Activated T-cell treated with anti-CD3 and anti-CD28 coated beads, Interleukin-2, amount 50 U/mL, for 1 hour (primary cell): Measurements from ENCODE around the gene ZNF223.

Experiments used
- DNase-seq: peaks from one replicate; pipeline ENCODE4 v3.0.0-alpha.2; 2020

Gene ZNF223

DNA sequence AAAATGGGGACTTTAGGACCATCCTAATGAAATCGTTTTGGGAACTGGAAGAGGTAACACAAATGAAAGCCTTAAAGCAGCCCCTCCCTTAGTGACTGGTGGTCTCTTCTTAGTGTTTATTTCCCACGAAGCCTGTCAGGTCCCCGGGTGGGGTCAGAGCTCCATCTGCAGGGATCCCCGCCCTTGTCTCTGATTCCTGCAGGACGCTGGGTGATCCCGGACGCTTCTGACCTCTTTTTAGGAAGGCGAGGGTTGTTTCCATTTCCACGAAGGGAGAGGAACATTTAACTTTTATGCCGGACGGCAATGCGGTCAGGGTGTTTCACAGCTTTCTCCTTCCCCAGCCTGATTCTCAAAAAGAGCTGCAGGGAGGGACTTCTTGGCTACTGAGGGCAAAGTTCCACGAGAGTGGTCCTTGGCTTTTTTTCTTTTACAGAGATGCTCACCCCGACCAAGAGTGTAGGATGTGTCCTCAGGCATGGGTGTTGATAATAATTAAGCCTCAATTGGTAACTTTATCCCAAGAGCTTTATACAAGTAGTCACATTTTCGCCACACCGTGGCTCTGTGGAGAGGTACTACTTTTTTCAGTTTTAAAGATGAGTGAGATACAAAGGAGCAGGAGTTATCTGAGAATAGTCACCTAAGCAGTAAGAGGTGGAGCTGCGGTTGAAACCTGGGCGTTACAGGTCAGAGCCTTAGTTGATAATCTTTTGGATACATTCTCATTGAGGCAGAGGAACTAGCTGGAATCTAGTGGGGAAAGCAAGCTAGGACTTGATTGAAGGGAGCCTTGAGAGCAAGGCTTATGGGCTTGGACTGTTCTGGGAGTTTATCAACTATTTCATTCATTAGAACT, 20.9 kb downstream of the ZNF223 start:
- no peak for DNase-seq

DNA sequence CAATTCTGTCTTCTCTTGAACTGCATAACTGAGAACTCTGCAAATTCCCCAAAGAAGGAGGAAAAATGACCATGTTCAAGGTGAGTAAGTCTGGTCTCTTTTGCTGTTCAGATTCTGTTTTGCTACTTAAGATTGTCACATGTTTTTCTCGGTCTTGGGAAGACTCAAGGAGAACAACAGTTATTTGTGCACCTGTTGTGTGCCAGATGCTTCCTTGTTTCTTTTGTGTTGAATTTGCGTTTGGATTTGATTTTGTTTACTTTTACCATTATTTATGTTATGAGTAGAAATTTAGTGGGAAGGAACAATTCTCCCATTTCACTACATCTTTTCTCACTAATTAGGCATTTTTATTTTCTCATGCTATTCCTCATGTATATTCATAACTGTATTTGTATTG, 24.5 kb downstream of the ZNF223 start:
- no peak for DNase-seq

DNA sequence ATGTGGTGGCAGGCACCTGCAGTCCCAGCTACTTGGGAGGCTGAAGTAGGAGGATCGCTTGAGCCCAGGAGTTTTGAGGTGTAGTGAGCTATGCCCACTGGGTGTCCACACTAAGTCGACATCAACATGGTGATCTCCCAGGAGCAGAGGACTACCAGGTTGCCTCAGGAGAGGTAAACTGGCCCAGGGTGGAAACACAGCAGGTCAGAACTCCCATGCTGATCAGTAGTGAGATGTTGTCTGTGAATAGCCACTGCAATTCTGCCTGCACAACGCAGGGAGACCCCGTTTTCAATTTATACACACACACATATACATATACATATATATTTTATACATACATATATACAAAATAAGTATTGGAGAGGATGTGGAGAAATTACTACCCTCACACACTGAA, 40.3 kb downstream of the ZNF223 start:
- no peak for DNase-seq

DNA sequence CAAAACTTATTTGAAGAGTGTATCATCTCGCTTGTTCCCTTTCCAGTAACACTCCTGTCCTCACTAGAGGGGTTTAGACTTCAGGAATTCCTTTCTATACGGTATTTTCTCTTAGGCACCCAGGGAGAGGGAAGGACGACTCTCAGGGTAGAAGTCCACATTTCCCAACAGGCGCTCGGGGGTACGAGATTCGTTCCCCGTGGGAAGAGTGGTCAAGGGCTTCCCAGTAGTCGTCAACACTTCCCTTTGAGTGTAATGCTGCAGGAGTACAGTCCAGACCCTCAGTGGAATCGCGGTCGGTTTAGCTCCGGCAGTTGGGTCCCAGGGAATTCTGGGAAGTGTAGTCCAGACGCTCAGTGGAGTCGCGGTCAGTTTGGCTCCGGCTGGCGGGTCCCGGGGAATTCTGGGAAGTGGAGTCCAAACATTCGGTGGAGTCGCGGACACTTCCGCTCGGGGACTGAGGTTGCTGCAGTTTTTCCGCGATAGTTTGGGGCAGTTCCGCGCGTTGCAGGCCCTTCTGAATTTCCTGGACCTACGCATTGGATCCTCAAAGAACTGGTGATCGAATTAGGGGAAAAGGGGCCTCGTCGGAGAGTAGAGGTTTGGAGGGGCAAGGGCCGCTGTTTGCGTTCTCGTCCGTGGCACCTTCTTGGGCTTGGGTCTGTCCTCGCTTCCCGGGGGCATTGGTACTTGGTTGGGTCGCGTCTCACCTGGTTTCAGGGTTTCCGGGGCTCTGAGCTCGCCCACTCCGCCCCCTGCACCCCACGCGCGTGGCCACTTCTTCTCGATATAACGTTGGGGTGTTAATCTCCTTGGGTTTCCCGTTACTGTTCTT, 42.3 kb downstream of the ZNF223 start, which contains the start of gene ZNF224:
ZNF224 (plus strand) TSS at position 431 of the 835 bp plus-strand sequence. CDS start 3,513 bp downstream, outside the sequence.
- DNase-seq: peak; percentile 74

DNA sequence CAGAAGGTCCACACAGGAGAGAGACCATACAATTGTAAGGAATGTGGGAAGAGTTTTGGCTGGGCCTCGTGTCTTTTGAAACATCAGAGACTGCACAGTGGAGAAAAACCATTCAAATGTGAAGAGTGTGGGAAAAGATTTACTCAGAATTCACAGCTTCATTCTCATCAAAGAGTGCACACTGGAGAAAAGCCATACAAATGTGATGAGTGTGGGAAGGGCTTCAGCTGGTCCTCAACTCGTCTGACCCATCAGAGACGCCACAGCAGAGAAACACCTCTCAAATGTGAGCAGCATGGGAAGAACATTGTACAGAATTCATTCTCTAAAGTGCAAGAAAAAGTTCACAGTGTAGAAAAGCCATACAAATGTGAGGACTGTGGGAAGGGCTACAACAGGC, 55.9 kb downstream of the ZNF223 start:
- no peak for DNase-seq

DNA sequence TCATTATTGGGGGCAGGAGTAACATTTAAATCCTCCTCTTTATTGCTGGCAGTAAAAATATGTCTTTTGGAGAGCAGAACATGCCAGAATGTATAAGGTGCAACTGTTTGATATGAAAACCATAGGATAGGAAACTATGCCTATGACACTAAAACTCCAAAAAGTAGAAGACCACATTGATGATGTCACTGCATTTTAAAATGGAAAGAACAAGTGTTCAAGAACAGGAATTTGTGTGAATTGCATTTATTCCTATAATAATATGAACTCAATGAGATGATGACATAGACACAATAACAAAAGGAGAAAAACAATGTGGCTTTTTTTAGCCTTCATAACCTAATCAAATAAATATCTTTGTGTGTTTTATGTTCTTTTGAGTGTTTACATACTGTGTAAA, 57.6 kb downstream of the ZNF223 start:
- no peak for DNase-seq

DNA sequence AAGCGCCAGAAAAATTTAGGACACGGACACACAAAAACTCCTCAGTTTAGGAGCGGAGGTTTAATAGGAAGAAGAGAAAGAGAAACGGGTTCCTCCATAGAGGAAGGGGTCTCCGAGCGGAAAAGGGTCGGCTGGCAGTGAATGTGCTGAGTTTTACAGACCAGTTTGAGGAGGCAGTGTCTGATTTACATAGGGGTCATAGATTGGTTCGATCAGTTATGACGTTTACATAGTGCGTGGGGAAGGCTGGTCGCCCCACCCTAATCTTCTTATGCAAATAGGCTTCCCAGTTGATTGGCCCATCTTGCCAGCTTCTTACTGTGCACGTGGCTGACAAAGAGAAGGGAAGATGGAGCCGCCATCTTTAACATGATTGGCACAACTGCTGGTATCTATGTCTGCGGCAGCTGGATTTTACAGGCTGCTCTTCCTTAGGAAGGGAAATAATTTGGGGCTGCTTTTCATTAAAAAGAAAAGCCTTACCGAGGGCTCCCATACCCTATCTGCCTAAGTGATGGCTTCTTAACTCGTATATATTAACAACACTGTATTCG, 60.2 kb downstream of the ZNF223 start:
- no peak for DNase-seq

DNA sequence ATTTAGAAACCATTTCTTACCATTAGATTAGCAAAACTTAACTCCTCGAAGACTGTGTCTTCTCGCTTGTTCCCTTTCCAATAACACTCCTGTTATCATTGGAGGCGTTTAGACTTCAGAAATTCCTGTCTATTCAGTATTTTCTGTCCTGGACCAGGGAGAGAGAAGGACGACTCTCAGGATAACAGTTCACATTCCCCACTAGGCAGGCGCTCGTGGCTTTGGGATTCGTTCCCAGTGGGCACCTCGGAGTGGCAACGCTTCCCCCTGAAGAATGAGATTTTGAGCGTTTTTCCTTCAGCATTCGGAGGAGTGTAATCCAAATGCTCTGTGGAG, 60.9 kb downstream of the ZNF223 start:
- no peak for DNase-seq

DNA sequence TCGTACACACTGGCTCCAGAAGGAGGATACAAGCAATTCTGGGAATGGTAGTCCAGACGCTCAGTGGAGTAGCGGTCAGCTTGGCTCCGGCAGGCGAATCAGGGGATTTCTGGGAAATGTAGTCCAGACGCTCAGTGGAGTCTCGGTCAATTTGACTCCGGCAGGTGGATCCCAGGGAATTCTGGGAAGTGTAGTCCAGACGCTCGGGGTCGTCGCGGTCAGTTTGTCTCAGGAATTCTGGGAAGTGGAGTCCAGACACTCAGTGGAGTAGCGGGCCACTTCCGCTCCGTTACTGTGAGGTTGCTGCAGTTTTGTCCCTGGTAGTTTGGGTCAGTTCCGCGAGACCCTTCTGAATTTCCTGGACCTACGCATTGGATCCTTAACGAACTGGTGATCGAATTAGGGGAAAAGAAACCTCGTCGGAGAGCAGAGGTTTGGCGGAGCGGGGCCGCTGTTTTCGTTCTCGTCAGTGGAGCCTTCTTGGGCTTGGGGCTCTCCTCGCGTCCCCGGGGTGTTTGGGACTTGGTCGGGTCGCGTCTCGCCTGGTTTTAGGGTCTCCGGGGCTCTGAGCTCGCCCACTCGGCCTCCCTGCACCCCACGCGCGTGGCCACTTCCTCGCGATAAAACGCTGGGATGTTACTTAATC, 61.4 kb downstream of the ZNF223 start, which contains the start of gene ZNF225:
ZNF225 (plus strand) TSS at position 262 of the 646 bp plus-strand sequence. CDS start 2,429 bp downstream, outside the sequence.
- peak; percentile 72 for DNase-seq

DNA sequence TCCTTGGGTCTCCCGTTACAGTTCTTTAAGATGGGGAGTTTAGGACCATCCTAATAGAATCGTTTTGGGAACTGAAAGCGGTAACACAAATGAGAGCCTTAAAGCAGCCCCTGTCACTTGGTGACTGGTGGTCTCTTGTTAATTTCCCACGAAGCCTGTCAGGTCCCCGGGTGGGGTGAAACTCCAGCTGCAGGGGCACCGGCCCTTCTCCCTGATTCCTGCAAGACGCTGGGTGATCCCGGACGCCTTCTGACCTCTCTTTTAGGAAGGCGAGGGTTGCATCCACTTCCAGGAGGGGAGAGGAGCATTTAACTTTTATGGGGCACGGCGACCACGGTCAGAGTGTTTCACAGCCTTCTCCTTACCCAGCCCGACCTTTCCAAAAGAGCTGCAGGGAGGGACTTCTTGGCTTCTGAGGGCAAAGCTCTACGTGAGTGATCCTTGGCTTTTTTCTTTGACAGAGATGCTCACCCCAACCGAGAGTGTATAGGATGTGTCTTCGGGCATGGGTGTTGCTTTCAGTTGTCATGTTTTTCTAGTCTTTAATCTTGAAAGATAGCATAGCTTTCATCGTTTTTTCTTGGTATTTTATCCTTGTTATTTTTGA, 62.1 kb downstream of the ZNF223 start:
- DNase-seq: no peak
